HG02884 (cell line): Measurements from ENCODE around the gene CUX1.
"Not testable (repeated sequence)": the region's sequence is repeated elsewhere in the genome, so short reads cannot be mapped to it uniquely, and the experiment has no call there.

ENCODE experiments used
- ATAC-seq: cut with Tn5 transposase; IDR thresholded peaks from one replicate; pipeline ENCODE4 v1.9.1; 2021; ENCODE audit warnings: mild to moderate bottlenecking, moderate library complexity; ENCODE audit not compliant: unreplicated experiment

Gene CUX1

DNA sequence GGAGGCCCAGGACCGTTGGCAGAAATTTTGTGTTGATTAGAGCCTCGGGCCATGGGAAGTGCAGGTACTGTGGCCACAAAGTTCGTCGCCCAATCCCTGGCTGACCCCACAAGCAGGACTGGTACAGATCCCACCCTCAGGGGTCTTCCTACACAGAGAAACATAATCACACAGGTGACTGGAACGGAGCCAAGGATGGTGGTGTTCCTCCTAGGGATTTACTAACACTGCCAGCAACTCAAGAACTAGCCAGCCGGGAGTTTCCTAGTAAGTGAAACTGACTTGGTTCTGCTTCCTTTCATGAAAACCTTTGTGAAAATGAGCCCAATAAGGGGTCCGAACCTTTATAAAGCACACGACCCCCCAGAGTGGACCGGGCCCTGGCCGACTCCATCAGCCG lies 5.7 kb downstream of the CUX1 start:
- ATAC-seq = no peak

DNA sequence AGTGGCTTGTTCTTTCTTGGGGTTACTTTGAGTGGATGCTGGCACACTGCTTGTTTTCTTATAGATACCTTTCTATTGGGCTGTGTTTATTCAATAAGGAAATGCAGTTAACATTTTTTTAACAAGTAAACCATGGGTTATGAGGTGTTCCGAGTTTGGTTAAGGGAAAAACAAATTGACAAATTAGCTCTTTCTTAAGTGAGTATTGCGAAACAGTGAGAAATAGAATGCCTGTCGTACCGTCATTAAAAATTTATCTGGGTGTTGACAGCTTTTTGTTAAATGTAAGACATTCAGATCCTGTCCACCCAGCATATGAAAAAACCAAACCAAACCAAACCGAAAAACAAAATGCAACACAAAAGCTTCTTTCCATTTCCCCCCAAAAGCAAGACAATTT lies 6.2 kb downstream of the CUX1 start:
- no peak for ATAC-seq

DNA sequence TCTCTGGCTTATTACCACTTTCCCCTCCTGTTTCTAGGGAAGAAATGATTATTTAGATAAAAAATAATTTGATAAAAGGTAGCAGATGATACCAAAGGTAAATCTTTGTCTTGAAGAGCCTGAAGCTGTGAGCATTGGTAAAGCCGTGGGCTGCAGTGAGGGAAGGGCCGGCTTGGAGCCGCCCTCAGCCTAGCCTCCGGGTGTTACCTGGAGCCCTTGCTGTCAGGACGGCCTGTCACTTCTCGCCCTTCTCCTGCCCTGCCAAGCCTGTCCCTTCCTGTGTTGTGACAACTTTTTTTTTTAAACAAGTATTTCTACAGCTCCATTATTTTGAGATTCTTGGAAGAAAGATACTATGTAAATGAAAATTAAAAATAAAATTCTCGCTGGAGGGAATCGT lies 7.0 kb downstream of the CUX1 start:
- ATAC-seq = no peak

DNA sequence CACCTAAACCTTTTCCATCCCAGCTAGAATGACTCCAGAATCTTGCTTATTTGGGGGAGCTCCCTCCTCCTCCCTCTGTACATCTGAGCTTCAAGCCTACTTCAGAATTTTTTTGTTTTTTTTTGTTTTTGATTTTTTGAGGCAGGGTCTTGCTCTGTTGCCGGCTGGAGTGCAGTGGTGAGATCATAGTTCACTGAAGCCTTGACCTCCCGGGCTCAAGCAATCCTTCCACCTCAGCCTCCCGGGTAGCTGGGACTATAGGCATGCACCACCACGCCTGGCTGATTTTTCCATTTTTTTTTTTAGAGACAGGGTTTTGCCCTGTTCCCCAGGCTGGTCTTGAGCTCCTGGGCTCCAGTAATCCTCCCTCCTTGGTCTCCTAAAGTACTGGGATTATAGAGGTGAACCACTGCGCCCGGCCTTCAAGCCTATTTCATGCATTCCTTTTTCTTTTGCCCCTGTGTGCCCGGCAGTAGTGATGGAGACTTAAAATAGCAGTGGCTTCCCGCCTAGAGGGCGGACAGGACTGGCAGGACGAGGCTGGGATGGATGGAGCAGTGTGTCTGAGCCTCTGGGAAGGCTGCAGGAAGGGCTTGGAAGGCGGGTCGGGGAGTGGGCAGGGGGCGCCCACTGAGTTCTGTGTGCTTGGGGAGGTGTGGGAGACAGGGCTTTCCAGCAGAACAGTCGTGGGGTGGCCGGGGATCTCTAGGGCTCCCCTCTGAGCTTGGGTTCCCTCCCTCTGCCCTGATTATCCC lies 8.8 kb downstream of the CUX1 start:
- ATAC-seq = no peak

DNA sequence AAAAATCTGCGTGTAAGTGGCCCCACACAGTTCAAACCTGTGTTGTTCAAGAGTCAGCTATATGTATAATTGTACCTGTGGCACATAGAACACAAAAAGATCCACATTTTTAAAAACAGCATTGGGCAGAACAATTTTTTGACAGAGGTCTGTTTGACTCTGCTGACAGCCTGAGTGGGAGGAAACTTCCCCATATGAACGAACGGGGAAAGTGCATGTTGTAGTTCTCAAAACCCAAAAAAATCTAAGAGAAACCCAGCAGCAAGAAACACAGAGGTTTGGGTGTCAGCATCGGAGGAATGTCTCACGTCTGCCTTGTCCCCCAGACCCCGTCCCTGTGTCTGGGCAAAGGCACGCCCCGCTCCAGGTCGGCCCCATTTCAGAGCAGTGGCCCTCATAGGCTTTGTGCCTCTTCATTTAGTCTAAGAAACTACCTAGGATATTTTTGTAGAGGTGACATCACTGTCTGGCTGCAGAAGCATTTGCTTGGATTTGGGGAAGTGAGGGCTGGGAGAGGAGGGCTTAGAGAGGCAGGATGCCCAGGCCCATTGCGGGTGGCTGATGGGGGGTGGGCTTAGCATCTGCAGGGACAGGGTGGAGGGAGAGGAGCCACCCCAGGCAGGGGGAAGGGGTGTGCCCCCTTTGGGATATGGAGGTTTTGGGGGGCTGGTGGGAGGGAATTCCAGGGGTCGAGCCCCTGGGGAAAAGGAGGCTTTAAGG lies 11.0 kb downstream of the CUX1 start:
- no peak for ATAC-seq

DNA sequence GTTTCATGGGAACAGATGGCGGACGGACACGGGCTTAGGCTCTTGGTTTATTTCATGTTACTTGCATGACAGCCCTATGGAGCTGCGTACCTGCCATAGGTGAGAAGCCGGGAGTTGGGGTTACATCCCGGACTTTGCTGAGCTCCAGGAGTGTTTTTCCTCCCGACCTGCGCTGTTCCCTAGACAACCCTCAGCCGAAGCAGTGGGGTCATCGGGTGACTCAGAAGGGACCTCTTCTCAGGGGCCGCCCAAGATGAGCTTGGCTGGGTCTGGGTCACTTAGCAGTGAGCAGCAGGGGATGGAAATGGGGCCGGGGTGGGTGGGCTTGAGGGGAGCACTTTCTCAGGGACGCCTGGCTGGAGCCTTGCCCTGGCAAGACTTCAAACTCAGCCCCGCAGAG lies 11.9 kb downstream of the CUX1 start:
- ATAC-seq = no peak

DNA sequence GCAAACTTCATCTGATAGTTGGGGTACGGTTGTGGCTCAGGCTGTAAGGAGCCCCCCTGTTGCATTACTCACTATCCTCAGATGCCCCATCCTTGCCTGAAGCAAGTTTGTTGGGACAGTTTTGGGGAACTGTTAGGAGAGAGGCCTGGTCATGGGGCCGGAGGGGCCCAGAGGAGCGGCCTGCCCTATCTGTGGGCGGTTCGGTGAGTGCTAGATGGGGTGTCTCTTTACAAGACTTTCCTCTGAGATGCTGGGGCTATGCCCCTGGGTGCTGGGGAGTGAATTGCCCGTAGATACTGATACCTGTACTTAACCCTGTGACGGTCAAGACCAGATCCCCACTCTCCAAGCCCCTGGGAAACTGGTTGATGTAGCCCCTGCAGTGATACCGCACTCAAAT lies 12.4 kb downstream of the CUX1 start:
- ATAC-seq = no peak

DNA sequence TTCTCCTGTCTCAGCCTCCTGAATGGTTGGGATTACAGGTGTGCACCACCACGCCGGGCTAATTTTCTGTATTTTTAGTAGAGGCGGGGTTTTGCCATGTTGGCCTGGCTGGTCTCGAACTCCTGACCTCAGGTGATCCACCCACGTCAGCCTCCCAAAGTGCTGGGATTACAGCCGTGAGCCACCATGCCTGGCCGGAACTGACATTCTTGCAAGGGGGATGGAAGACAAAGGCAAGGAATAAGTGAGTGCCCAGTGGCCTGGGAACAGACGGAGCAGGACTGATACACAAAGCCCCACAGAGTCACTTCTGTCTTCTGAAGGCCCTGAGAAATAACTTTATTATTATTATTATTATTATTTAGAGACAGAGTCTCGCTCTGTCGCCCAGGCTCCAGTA lies 14.0 kb downstream of the CUX1 start:
- not testable (repeated sequence) for ATAC-seq

DNA sequence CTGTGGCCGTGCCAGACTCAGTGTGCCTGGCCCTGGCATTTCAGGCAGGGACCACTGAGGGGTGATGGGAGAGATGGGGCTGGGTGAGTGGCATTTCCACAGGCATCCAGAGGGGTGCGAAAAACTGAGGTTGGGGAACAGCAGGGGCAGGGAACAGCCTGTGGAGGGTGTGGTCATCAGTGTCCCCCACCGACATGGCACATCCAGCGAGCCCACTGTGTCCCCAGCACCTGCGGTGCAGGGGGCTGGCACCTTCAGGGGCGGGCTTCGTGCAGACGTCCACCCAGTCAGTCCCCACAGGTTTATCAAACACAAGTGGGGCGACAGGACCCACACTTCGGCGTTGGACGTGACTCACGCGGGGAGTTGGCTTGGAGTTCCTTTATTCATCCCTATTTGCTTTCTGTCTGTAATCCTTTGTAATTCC lies 14.8 kb downstream of the CUX1 start:
- no peak for ATAC-seq

DNA sequence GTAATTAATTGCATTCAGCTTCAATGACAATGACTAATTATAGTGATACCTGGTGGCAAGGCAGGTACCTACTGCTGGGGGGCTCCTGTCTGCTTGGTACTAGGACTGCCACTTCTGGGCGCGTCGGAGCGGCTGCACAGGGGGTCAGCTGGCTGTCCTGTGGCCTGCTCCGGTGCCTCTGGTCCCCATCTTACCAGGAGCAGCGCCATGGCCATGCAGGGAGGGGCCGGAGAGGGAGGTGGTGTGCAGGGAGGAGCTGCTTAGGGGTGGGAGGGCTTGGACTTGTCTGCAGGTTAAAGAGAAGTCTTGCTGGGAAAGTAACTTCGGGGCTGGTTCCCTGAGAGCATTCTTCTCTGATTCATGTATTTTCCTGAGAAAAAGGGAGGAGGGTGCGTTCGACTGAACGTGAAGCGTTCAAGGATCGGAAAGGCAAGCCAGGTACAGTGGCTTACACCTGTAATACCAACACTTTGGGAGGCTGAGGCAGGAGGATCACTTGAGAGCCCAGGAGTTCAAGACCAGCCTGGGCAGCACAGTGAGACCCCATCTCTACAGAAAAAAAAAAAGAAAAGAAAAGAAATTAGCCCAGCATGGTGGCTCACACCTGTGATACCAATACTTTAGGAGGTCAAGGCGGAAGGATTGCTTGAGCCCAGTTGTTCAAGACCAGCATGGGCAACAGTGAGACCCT lies 15.4 kb downstream of the CUX1 start:
- no peak for ATAC-seq

DNA sequence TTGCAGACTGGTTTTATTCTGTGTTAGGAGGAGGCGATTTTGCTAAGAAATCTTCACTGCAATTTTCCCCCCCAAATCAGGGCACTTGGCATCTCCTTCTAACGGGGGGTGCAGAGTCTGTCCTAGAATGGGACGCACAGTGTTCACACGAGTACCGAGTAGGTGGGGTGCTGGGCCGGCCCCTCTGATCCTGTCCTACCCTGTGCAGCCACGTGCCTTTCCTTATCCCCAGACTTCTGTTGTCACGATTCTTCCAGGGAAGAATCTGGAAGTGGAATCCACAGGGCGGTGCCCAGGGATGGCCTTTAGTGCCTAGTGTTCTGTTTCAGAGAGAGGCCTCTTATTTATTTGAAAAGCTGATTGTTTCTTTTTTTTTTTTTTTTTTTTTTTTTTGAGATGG lies 16.4 kb downstream of the CUX1 start:
- ATAC-seq = no peak

DNA sequence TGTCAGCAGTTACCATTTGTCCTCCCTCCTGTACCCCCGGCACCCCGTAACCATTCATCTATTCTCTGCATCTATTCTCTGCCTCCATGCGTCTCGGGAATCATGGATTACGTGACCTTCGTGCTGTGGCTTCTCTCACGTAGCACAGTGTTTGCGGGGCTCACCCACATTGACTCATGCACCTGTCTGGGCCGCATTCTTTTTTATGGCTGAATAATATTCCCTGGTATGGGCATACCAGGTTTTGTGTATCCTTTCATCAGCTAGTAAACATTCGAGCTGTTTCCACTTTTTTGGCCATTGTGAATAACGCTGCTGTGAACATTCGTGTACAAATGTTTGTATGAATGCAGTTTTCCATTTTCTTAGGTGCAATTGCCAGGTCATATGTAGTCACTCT lies 17.7 kb downstream of the CUX1 start:
- ATAC-seq = no peak

DNA sequence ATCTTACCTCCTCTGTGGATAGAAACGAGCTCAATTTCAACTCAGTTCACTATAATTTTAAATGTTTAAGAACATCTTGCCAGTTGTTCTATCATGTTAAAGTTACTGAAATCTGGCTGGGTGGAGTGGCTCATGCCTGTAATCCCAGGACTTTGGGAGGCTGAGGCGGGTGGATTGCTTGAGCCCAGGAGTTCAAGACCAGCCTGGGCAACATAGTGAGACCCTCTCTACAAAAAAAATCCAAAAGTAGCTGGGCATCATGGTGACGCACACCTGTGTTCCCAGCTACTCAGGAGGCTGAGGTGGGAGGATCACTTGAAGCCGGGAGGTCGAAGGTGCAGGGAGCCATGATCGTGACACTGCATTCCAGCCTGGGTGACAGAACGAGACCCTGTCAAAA lies 20.0 kb downstream of the CUX1 start:
- not testable (repeated sequence) for ATAC-seq

DNA sequence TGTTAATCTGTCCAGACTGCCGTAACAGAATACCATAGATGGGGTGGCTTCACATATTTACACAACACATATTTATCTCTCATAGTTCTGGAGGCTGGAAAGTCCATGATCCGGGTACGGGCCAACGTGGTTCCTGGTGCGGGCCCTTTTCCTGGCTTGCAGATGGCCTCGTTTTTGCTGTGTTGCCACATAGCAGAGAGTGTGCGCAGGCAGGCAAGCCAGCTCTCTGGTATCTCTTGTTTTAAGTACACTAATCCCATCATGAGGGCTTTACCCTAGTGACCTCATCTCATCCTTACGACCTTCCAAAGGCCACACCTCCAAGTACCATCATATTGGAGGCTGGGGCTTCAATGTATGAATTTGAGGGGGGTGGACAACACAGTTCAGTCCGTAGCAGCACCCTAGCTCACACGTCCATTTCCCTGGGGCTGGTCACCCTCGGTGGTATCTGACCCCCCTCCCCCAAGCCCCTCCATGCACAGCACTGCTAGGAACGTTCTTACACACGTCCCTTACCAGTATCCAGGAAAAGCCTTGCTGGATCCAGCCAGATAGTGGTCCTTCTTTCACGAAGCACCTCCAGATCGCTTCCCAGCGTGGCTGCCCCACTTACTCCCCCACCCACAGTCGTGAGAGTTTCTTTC lies 21.5 kb downstream of the CUX1 start:
- ATAC-seq = no peak

DNA sequence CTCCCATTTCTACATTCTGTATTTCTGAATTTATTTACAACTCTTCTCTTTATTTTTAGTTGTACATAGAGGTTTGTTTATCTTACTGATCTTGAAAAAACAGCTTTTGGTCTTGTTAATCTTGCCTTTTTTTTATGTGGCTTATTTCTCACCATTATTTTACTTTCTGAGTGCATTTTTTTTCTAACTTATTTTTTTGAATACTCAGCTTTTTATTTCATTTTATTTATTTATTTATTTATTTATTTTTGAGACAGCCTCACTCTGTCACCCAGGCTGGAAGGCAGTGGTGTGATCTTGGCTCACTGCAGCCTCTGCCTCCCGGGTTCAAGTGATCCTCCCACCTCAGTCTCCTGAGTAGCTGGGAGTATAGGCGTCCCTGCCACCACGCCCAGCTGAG lies 23.9 kb downstream of the CUX1 start:
- no peak for ATAC-seq

DNA sequence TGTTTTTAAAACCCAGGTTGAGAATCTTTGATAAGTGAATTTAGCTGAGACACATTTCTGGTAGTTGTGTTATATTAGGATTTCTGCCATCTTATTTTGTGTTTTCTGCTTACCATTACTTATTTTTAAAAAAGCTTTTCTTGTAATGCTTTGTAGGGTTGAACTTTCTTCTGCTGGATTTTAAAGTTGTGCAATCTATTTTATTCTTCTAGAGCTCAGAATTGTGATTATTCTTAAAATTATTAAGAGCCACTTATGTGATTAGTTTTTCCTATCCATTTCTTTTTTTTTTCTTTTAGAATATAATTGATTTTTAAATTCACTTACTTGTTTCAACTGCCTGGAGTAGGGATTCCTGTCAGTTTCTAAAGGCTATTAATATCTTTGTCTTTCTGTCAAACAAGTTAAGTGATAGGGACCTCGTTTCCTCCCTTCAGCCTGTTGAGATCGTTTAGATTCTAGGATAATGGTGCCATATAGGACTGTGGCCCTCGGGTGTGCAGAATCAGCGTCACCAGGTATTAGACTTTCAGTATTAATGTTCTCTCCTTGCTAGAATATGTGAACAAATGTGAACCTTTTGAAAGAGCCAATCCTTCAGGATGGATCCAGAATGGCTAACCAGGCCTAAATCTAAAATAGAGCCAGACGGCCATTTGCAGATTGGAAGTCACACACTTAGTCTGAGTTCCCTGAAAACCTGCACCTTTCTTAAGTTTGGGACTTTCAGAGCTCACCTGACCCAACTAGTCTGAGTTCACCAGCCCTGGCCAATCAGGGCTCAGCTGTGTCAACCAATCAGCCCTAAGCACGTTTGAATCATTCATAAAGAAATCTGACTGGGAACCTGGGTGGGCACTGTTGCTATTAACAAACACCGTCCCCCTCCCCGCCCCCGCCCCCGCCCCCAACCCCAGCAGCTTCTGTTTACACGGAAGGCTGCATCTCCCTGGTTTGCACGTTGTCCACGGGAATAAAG lies 26.2 kb downstream of the CUX1 start:
- ATAC-seq = no peak

DNA sequence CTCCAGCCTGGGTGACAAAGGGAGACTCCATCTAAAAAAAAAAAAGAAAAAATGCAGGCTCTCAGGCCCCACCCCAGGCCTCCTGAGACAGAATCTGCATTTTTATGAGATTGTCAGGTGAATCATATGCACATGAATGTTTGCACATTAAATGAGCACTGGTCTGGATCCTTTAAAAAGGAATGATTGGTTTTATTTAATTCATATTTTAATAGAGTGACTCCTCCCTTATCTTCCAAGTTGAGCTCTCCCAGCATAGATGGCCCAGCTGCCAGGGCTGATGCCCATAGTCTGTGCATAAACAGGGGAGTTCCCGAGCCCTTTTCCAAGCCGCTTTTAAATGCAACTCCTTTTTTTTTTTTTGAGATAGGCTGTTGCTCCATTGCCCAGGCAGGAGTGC lies 28.5 kb downstream of the CUX1 start:
- no peak for ATAC-seq

DNA sequence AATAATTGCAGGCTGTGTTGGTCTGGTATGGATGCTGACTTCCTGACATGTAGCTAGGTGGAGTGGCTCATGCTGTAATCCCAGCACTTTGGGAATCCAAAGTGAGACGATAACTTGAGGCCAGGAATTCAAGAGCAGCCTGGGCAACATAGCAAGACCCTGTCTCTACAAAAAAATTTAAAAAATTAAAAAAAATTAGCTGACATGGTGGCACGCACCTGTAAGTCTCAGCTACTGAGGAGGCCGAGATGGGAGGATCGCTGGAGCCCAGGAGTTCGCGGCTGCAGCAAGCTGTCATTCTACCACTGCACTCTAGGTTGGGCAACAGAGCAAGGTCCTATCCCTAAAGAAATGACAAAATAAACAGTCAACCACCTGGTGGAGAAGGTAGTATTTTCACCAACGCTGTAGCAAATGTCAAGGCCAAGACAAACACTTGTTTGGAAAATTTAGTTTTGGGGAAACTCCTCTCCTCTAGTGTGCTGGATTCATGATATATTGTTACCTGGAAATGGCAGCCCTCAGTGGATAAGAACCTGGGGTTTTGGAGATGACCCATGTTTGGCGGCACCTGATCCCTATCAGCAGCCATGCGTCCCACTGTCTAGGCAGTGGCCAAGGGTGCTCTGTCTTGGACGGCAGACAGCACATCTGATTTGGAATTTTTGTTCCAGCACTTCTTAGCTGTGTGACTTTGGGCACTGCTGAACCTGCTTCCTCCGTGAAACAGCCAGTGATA lies 29.5 kb downstream of the CUX1 start:
- no peak for ATAC-seq

DNA sequence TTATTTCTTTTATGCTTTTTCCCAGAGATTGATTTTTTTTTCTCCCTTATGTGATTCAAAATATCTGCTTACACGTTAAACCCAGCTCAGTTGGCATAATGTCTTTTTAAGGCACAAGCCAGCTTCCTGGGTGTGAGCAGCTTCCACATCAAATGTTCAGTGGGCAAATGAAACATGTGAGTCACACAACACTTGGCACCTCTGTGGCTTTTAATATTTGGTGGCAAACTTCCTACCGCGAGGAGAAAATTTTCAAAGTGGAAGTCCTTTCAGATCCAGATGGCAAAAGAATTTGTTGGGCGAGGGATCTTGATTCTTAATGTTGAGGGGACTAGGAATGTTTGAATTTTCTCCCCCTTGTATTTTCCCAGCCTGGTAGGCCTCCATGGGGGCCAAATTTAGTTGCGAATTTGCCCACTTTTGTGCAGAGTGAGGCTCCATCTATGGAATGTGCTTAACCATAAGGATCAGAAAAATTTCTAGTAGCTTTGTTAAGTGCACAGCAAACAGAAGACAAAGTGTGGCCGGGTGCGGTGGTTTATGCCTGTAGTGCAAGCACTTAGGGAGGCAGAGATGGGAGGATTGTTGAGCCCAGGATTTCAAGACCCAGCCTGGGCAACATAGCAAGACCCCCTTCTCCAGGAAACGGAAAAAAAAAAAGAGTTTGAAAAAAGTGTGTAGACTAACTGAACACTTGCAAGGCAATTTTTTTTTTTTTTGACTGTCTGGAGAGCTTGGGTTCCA lies 31.0 kb downstream of the CUX1 start:
- no peak for ATAC-seq
